Activated naive CD8-positive, alpha-beta T cell treated with anti-CD3 and anti-CD28 coated beads, Interleukin-2, amount 10 ng/mL, durations not matched to agents 7 days and 5 days (primary cell): Measurements from ENCODE around the gene UBTD2. TPM values are rescaled to one million over a fixed set of nuclear protein-coding genes. Genes with fewer than 3 reads are reported as not detected.

Source experiments
- ATAC-seq: fragments of 150-1000 bp; cut with Tn5 transposase; one replicate; pipeline ENCODE4 v1.10.0; 2021; ENCODE audit warnings: low read depth, moderate library complexity
- POLR2A ChIA-PET: fragments of 350-600 bp; sonication (Branson Sonifier 250); formaldehyde crosslinking; loops from one replicate; lab custom pipeline; 2021; ENCODE audit warnings: antibody characterized with exemption; lab: Charles Lee
- DNase-seq: peaks from one replicate; pipeline ENCODE4 v3.0.0; 2021
- H3K27ac Mint-ChIP-seq: one replicate; pipeline ENCODE4 v1.8.0; 2022; ENCODE audit warnings: mild to moderate bottlenecking, mixed read lengths
- H3K27me3 Mint-ChIP-seq: one replicate; pipeline ENCODE4 v1.8.0; 2022; ENCODE audit warnings: mild to moderate bottlenecking, moderate library complexity, mixed read lengths
- H3K36me3 Mint-ChIP-seq: one replicate; pipeline ENCODE4 v1.8.0; 2021; ENCODE audit warnings: mild to moderate bottlenecking, mixed read lengths
- H3K4me1 Mint-ChIP-seq: one replicate; pipeline ENCODE4 v1.8.0; 2021; ENCODE audit warnings: mixed read lengths
- H3K4me3 Mint-ChIP-seq: one replicate; pipeline ENCODE4 v1.8.0; 2022; ENCODE audit warnings: mild to moderate bottlenecking, moderate library complexity, mixed read lengths
- H3K9me3 Mint-ChIP-seq: one replicate; pipeline ENCODE4 v1.8.0; 2021; ENCODE audit warnings: mixed read lengths
- total RNA-seq, 2 experiments: library from RNA; stranded (reverse); gene quantifications; one replicate each; pipeline ENCODE4 v1.2.3, GENCODE V29; 2021

UBTD2 gene
- total RNA-seq, 2 experiments from 2014 or later = 7.2 to 7.6 TPM

DNA sequence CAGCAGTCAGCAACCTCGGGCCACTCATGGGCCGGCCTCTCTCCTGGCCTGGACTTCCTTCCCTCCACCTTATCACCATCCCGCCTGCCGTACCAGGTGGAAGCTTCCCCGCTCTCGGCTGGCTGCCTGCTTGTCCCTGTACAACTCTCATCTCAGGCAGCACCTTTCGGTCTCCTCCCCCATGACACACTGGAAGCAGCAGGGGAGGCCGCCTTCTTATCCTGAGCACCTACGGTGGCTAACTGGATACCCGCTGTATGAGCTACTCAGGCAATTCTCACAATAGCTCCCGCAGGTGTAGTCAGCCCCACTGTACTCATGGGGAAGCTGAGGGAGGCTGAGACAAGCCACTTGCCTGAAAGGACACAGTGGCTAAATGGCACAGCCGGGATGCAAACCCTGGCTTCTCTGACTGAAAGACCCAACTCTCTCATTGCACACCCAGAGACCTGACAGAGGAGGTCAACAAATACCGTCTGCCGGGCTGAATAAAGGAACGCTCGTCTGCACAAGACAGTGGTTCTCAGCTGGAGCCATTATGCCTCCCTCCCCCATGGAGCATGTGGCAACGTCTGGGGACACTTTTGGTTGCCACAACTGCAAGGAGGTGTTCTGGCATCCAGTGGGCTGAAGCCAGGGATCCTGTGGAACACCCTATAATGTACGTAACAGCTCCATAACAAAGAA lies 105.1 kb downstream of the UBTD2 start:
- H3K27ac Mint-ChIP-seq = peak overlapping the region; percentile 96
- no peaks in the 10 kb centered on the region for H3K27me3 Mint-ChIP-seq
- no peaks in the 10 kb centered on the region for H3K9me3 Mint-ChIP-seq
- H3K36me3 Mint-ChIP-seq = peaks cover 55% of the 10 kb centered on the region
- ATAC-seq (no peak), DNase-seq (peak; percentile 56)
- POLR2A ChIA-PET = interaction anchor here (0.8 to 9.4 kb wide), 7 partner anchors 7 to 172 kb away, joined by 3 to 407 read pairs (median 4); partner anchors contain the start of genes FBXW11 and STK10
- H3K4me3 Mint-ChIP-seq = peak overlapping the region; percentile 89
- H3K4me1 Mint-ChIP-seq = peaks cover 67% of the 10 kb centered on the region

- no peak for DNase-seq
- no peaks in the 10 kb centered on the region for H3K9me3 Mint-ChIP-seq
- H3K27ac Mint-ChIP-seq = peak overlapping the region; percentile 96
- no peak for ATAC-seq
- H3K4me1 Mint-ChIP-seq = peaks cover 74% of the 10 kb centered on the region
- POLR2A ChIA-PET = interaction anchor here (8.2 to 9.4 kb wide), 2 partner anchors 9 to 63 kb away, joined by 217 to 407 read pairs; partner anchors contain the start of gene STK10
- H3K4me3 Mint-ChIP-seq = peak overlapping the region; percentile 89
- H3K36me3 Mint-ChIP-seq = peaks cover 50% of the 10 kb centered on the region
- no peaks in the 10 kb centered on the region for H3K27me3 Mint-ChIP-seq
These were observed 106.4 kb downstream of the UBTD2 start for GRCh38 chr5:172177176-172177575.

DNA sequence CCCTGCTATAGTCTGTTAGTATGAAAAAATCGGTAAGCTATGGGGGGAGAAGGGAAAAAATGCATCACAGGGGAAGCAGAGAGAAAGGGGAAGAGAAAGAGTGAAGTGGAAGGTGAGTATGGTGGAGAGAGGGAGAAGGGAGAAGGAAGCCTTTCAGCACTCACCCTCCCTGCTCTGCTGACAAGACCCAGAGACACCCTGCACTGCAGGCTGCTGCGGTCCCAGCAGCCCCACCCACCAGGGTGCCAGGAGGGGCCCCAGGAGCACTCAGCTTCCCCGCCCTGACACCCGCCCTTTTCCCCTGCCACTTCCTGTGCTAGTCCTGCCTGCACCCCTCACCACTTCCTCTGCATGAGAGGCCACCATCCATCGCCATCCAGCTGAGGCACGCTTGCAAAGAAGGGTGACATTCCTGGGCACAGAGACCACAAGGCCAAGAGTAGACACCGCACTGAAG lies 108.3 kb downstream of the UBTD2 start:
- ATAC-seq = peak; percentile 69

GRCh38 chr5:172173564-172174153 lies 109.9 kb downstream of the UBTD2 start:
- ATAC-seq = peak; percentile 14
- peaks cover 58% of the 10 kb centered on the region for H3K36me3 Mint-ChIP-seq
- DNase-seq = peak; percentile 74
- H3K27ac Mint-ChIP-seq = peak overlapping the region; percentile 96
- H3K4me3 Mint-ChIP-seq = peak overlapping the region; percentile 89
- H3K9me3 Mint-ChIP-seq = no peaks in the 10 kb centered on the region
- H3K27me3 Mint-ChIP-seq = no peaks in the 10 kb centered on the region
- POLR2A ChIA-PET = interaction anchor here (1.0 to 9.4 kb wide), 12 partner anchors 11 to 167 kb away, joined by 3 to 407 read pairs (median 14); partner anchors contain the start of genes FBXW11, STK10 and UBTD2
- peaks cover 81% of the 10 kb centered on the region for H3K4me1 Mint-ChIP-seq

More for the DNA sequence above, 108.3 kb downstream of the UBTD2 start:
- POLR2A ChIA-PET = interaction anchor here (0.7 to 9.4 kb wide), 14 partner anchors 11 to 169 kb away, joined by 3 to 407 read pairs (median 10); partner anchors contain the start of genes FBXW11, STK10 and UBTD2
- Mint-ChIP-seq H3K27me3 (no peaks in the 10 kb centered on the region), H3K4me3 (peak overlapping the region; percentile 89), H3K36me3 (peaks cover 49% of the 10 kb centered on the region), H3K4me1 (peaks cover 78% of the 10 kb centered on the region), H3K9me3 (no peaks in the 10 kb centered on the region), H3K27ac (peak overlapping the region; percentile 96)
- peak; percentile 82 for DNase-seq

GRCh38 chr5:172172912-172173563 lies 110.5 kb downstream of the UBTD2 start:
- no peak for ATAC-seq
- Mint-ChIP-seq H3K9me3 (no peaks in the 10 kb centered on the region), H3K4me3 (peak overlapping the region; percentile 89)

GRCh38 chr5:172171118-172171517 lies 112.4 kb downstream of the UBTD2 start:
- peaks cover 70% of the 10 kb centered on the region for H3K4me1 Mint-ChIP-seq
- ATAC-seq = no peak

More at GRCh38 chr5:172172912-172173563, 110.5 kb downstream of the UBTD2 start:
- peaks cover 79% of the 10 kb centered on the region for H3K4me1 Mint-ChIP-seq
- no peak for DNase-seq
- no peaks in the 10 kb centered on the region for H3K27me3 Mint-ChIP-seq
- peak overlapping the region; percentile 96 for H3K27ac Mint-ChIP-seq
- POLR2A ChIA-PET = interaction anchor here (0.6 to 9.4 kb wide), 12 partner anchors 10 to 166 kb away, joined by 3 to 407 read pairs (median 14); partner anchors contain the start of genes FBXW11, STK10 and UBTD2
- peaks cover 52% of the 10 kb centered on the region for H3K36me3 Mint-ChIP-seq

GRCh38 chr5:172170251-172170701 lies 113.3 kb downstream of the UBTD2 start:
- no peaks in the 10 kb centered on the region for H3K9me3 Mint-ChIP-seq

More at GRCh38 chr5:172171118-172171517, 112.4 kb downstream of the UBTD2 start:
- Mint-ChIP-seq H3K27me3 (no peaks in the 10 kb centered on the region), H3K27ac (no peak overlapping the region), H3K9me3 (no peaks in the 10 kb centered on the region), H3K36me3 (peaks cover 47% of the 10 kb centered on the region), H3K4me3 (no peak overlapping the region)
- POLR2A ChIA-PET = interaction anchor here (8.2 to 9.4 kb wide), 2 partner anchors 15 to 57 kb away, joined by 217 to 407 read pairs; partner anchors contain the start of gene STK10
- no peak for DNase-seq

GRCh38 chr5:172169216-172169615 lies 114.3 kb downstream of the UBTD2 start:
- Mint-ChIP-seq H3K27me3 (no peaks in the 10 kb centered on the region), H3K27ac (peak overlapping the region; percentile 73), H3K4me1 (peaks cover 62% of the 10 kb centered on the region), H3K9me3 (no peaks in the 10 kb centered on the region), H3K36me3 (peaks cover 37% of the 10 kb centered on the region), H3K4me3 (no peak overlapping the region)
- DNase-seq (no peak), ATAC-seq (no peak)
- POLR2A ChIA-PET = interaction anchor here (0.6 to 8.2 kb wide), 3 partner anchors 17 to 1723 kb away, joined by 3 to 217 read pairs (median 6); no protein-coding TSS in a partner anchor

More at GRCh38 chr5:172170251-172170701, 113.3 kb downstream of the UBTD2 start:
- peak overlapping the region; percentile 71 for H3K27ac Mint-ChIP-seq
- DNase-seq (no peak), ATAC-seq (no peak)
- peaks cover 41% of the 10 kb centered on the region for H3K36me3 Mint-ChIP-seq
- H3K27me3 Mint-ChIP-seq = no peaks in the 10 kb centered on the region
- peaks cover 62% of the 10 kb centered on the region for H3K4me1 Mint-ChIP-seq
- peak overlapping the region; percentile 47 for H3K4me3 Mint-ChIP-seq
- POLR2A ChIA-PET = interaction anchor here (0.6 to 8.2 kb wide), 2 partner anchors 8 to 56 kb away, joined by 3 to 217 read pairs; no protein-coding TSS in a partner anchor

GRCh38 chr5:172168311-172168710 lies 115.3 kb downstream of the UBTD2 start:
- POLR2A ChIA-PET = interaction anchor here (0.8 kb wide), 1 partner anchor 18 kb away, joined by 6 read pairs; no protein-coding TSS in a partner anchor
- DNase-seq (no peak), ATAC-seq (no peak)
- Mint-ChIP-seq H3K9me3 (no peaks in the 10 kb centered on the region), H3K36me3 (peaks cover 32% of the 10 kb centered on the region), H3K4me1 (peaks cover 57% of the 10 kb centered on the region), H3K27ac (peak overlapping the region; percentile 34), H3K27me3 (no peaks in the 10 kb centered on the region), H3K4me3 (no peak overlapping the region)

- peak overlapping the region; percentile 34 for H3K27ac Mint-ChIP-seq
- no peaks in the 10 kb centered on the region for H3K9me3 Mint-ChIP-seq
- ATAC-seq (no peak), DNase-seq (no peak)
- no peaks in the 10 kb centered on the region for H3K27me3 Mint-ChIP-seq
- H3K36me3 Mint-ChIP-seq = peaks cover 30% of the 10 kb centered on the region
- H3K4me1 Mint-ChIP-seq = peaks cover 53% of the 10 kb centered on the region
- POLR2A ChIA-PET = no interaction called here
- H3K4me3 Mint-ChIP-seq = no peak overlapping the region
These were observed 115.7 kb downstream of the UBTD2 start for GRCh38 chr5:172167895-172168294.

GRCh38 chr5:172166030-172166826 lies 117.3 kb downstream of the UBTD2 start:
- Mint-ChIP-seq H3K36me3 (peaks cover 34% of the 10 kb centered on the region), H3K4me1 (peaks cover 42% of the 10 kb centered on the region), H3K27ac (no peak overlapping the region), H3K4me3 (no peak overlapping the region), H3K27me3 (no peaks in the 10 kb centered on the region), H3K9me3 (no peaks in the 10 kb centered on the region)
- POLR2A ChIA-PET = interaction anchor here (1.0 kb wide), 1 partner anchor 10 kb away, joined by 3 read pairs; no protein-coding TSS in a partner anchor
- ATAC-seq (no peak), DNase-seq (no peak)

DNA sequence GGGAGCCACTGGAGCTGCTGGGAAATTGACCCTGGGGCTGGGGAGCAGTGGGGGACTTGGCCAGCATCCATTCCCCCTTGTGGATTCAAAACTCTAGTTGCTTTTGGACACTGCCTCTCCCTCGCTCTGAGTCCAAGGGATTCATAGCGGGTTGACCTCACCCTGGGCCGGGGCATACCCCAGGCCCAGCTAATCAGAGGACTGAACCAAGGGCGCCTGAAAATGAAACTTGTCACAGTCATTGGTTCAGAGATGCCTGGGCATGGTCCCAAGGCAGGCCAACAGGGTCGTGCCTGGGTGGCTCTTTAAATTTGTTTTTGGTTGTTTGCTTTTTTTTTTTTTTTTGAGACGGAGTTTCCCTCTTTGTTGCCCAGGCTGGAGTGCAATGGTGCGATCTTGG lies 118.1 kb downstream of the UBTD2 start:
- Mint-ChIP-seq H3K27ac (no peak overlapping the region), H3K27me3 (no peaks in the 10 kb centered on the region), H3K4me1 (peaks cover 42% of the 10 kb centered on the region), H3K4me3 (no peak overlapping the region), H3K9me3 (no peaks in the 10 kb centered on the region), H3K36me3 (peaks cover 37% of the 10 kb centered on the region)
- no peak for ATAC-seq
- DNase-seq = no peak
- POLR2A ChIA-PET = interaction anchor here (1.0 kb wide), 1 partner anchor 9 kb away, joined by 3 read pairs; no protein-coding TSS in a partner anchor
